ENCODE measurements around the gene AFTPH.

The AFTPH gene

GRCh38 chr2:64504774-64505720 lies 19.1 kb upstream of the AFTPH start:
- DNase-seq: no peak
- Histone ChIP-seq H3K9me3 (ENCODE audit: insufficient read depth, low read length, severe bottlenecking) (no peaks in the 10 kb centered on the region), H2AFZ (ENCODE audit: low read depth, low read length) (no peak overlapping the region), H3K9ac (ENCODE audit: low read depth, low read length) (no peak overlapping the region), H3K27me3 (ENCODE audit: insufficient read depth, low read length, poor library complexity) (peaks cover 8% of the 10 kb centered on the region), H3K4me1 (ENCODE audit: insufficient read depth, low read length) (no peaks in the 10 kb centered on the region), H3K27ac (ENCODE audit: low read length) (no peak overlapping the region), H4K20me1 (ENCODE audit: insufficient read depth, low read length) (no peaks in the 10 kb centered on the region), H3K4me2 (ENCODE audit: insufficient read depth, low read length) (no peak overlapping the region), H3K36me3 (ENCODE audit: insufficient read depth, low read length) (no peaks in the 10 kb centered on the region), H3K79me2 (ENCODE audit: insufficient read depth, low read length) (no peaks in the 10 kb centered on the region), H3K4me3 (ENCODE audit: low read depth in 1 of 2, low read length in 2 of 2) (no peak overlapping the region)
- no peak for TF ChIP-seq EZH2 (IDR thresholded peaks at IDR 0.05; ENCODE audit: borderline replicate concordance, low read depth, low read length, severe bottlenecking)
- TF ChIP-seq CTCF (IDR thresholded peaks at IDR 0.05; ENCODE audit: borderline replicate concordance, extremely low read depth, low read length, poor library complexity, severe bottlenecking): no peak
- no peak for ATAC-seq (ENCODE audit: insufficient read depth, low read depth)

- Histone ChIP-seq H3K9me3 (ENCODE audit: insufficient read depth, low read length, severe bottlenecking) (no peaks in the 10 kb centered on the region), H4K20me1 (ENCODE audit: insufficient read depth, low read length) (no peaks in the 10 kb centered on the region), H3K27me3 (ENCODE audit: insufficient read depth, low read length, poor library complexity) (peaks cover 8% of the 10 kb centered on the region), H3K4me1 (ENCODE audit: insufficient read depth, low read length) (no peaks in the 10 kb centered on the region), H3K27ac (ENCODE audit: low read length) (no peak overlapping the region), H3K9ac (ENCODE audit: low read depth, low read length) (no peak overlapping the region), H2AFZ (ENCODE audit: low read depth, low read length) (no peak overlapping the region), H3K4me2 (ENCODE audit: insufficient read depth, low read length) (no peak overlapping the region), H3K4me3 (ENCODE audit: low read depth in 1 of 2, low read length in 2 of 2) (no peak overlapping the region), H3K36me3 (ENCODE audit: insufficient read depth, low read length) (no peaks in the 10 kb centered on the region), H3K79me2 (ENCODE audit: insufficient read depth, low read length) (no peaks in the 10 kb centered on the region)
- TF ChIP-seq EZH2 (IDR thresholded peaks at IDR 0.05; ENCODE audit: borderline replicate concordance, low read depth, low read length, severe bottlenecking) (no peak), CTCF (IDR thresholded peaks at IDR 0.05; ENCODE audit: borderline replicate concordance, extremely low read depth, low read length, poor library complexity, severe bottlenecking) (no peak)
- no peak for DNase-seq
- no peak for ATAC-seq (ENCODE audit: insufficient read depth, low read depth)
Observed at GRCh38 chr2:64506686-64507085, 17.4 kb upstream of the AFTPH start.

- no peaks in the 10 kb centered on the region for H3K4me1 ChIP-seq (ENCODE audit: insufficient read depth, low read length)
- no peak overlapping the region for H3K27ac ChIP-seq (ENCODE audit: low read length)
- no peaks in the 10 kb centered on the region for H4K20me1 ChIP-seq (ENCODE audit: insufficient read depth, low read length)
- H3K27me3 ChIP-seq (ENCODE audit: insufficient read depth, low read length, poor library complexity): peaks cover 20% of the 10 kb centered on the region
- ATAC-seq (ENCODE audit: insufficient read depth, low read depth) (no peak), DNase-seq (no peak)
- no peak overlapping the region for H3K4me2 ChIP-seq (ENCODE audit: insufficient read depth, low read length)
- H3K79me2 ChIP-seq (ENCODE audit: insufficient read depth, low read length): no peaks in the 10 kb centered on the region
- H3K9me3 ChIP-seq (ENCODE audit: insufficient read depth, low read length, severe bottlenecking): no peaks in the 10 kb centered on the region
- TF ChIP-seq CTCF (IDR thresholded peaks at IDR 0.05; ENCODE audit: borderline replicate concordance, extremely low read depth, low read length, poor library complexity, severe bottlenecking) (no peak), EZH2 (IDR thresholded peaks at IDR 0.05; ENCODE audit: borderline replicate concordance, low read depth, low read length, severe bottlenecking) (no peak)
- no peak overlapping the region for H2AFZ ChIP-seq (ENCODE audit: low read depth, low read length)
- no peak overlapping the region for H3K9ac ChIP-seq (ENCODE audit: low read depth, low read length)
- no peak overlapping the region for H3K4me3 ChIP-seq (ENCODE audit: low read depth in 1 of 2, low read length in 2 of 2)
- H3K36me3 ChIP-seq (ENCODE audit: insufficient read depth, low read length): no peaks in the 10 kb centered on the region
Observed at GRCh38 chr2:64514008-64514407, 10.1 kb upstream of the AFTPH start.

All from DND-41 (cell line).